Cardiac fibroblast (primary cell): Measurements from ENCODE around the gene PGC.

Experiments used
- DNase-seq, 2 donors: peaks; one replicate each; pipeline versions ENCODE4 v3.0.0 to v3.0.0-alpha.2; 2010; ENCODE audit warnings: low read depth in 2 of 2
- H3K4me3 ChIP-seq, 2 donors: replicated peaks in 1 of 2; 1 replicate in 1 of 2; 2 replicates in 1 of 2; pipeline ENCODE4 v1.5.1; 2011; ENCODE audit warnings: low read depth in 2 of 2, low read length in 2 of 2, mild to moderate bottlenecking in 2 of 2, moderate library complexity in 1 of 2
- TF ChIP-seq, protein P1 (sequence below): IDR thresholded peaks from one replicate; pipeline ENCODE4 v1.5.1; 2011; ENCODE audit warnings: low read depth, mild to moderate bottlenecking, low read length, inconsistent platforms

Gene PGC

GRCh38 chr6:41746107-41746506, 1.1 kb downstream of the PGC start:
- TF ChIP-seq, protein P1, sequence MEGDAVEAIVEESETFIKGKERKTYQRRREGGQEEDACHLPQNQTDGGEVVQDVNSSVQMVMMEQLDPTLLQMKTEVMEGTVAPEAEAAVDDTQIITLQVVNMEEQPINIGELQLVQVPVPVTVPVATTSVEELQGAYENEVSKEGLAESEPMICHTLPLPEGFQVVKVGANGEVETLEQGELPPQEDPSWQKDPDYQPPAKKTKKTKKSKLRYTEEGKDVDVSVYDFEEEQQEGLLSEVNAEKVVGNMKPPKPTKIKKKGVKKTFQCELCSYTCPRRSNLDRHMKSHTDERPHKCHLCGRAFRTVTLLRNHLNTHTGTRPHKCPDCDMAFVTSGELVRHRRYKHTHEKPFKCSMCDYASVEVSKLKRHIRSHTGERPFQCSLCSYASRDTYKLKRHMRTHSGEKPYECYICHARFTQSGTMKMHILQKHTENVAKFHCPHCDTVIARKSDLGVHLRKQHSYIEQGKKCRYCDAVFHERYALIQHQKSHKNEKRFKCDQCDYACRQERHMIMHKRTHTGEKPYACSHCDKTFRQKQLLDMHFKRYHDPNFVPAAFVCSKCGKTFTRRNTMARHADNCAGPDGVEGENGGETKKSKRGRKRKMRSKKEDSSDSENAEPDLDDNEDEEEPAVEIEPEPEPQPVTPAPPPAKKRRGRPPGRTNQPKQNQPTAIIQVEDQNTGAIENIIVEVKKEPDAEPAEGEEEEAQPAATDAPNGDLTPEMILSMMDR: no peak
- DNase-seq: no peak

GRCh38 chr6:41744236-41744787, 2.9 kb downstream of the PGC start:
- no peak for DNase-seq
- no peak overlapping the region for H3K4me3 ChIP-seq
- TF ChIP-seq, protein P1: no peak

More at GRCh38 chr6:41746107-41746506, 1.1 kb downstream of the PGC start:
- no peak overlapping the region for H3K4me3 ChIP-seq

DNA sequence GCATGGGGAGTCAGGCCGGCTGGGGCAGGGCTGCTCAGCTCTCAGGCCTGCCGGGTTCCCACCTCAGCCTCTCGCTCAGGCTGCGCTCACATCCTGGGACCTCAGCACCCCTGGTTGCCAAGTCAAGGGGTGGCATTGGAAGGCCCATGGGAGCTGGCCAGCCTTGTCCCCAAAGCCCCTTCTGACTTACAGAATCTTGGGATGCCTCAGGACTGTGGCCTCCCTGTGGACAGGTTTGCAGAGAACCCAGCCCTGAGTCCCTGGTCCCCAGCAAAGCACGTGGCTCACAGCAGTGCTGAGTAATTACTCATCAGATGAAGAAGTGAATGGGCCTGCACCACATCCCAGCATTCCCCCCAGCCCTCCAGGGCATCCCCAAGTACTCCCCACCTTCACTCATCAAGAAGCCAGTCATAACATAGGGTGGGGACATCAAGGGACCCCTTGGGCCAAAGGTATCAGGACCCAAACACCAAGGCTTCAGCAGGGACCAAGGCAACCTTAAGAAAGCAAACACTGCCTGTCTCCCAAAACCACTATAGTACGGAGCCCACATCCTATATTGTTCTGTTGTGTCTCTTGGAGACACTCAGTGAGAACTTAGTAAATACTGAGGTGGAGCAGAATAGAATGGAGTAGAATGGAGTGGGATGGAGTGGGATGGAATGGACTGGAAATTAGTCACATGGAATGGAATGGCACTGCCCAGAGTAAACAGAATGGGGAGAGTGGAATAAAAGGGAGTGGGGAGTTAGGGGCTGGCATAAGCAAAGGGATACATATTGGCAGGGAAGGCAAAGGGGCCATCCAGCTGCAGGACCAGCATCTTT, 3.6 kb downstream of the PGC start:
- TF ChIP-seq, protein P1: no peak
- H3K4me3 ChIP-seq: no peak overlapping the region
- DNase-seq: no peak

DNA sequence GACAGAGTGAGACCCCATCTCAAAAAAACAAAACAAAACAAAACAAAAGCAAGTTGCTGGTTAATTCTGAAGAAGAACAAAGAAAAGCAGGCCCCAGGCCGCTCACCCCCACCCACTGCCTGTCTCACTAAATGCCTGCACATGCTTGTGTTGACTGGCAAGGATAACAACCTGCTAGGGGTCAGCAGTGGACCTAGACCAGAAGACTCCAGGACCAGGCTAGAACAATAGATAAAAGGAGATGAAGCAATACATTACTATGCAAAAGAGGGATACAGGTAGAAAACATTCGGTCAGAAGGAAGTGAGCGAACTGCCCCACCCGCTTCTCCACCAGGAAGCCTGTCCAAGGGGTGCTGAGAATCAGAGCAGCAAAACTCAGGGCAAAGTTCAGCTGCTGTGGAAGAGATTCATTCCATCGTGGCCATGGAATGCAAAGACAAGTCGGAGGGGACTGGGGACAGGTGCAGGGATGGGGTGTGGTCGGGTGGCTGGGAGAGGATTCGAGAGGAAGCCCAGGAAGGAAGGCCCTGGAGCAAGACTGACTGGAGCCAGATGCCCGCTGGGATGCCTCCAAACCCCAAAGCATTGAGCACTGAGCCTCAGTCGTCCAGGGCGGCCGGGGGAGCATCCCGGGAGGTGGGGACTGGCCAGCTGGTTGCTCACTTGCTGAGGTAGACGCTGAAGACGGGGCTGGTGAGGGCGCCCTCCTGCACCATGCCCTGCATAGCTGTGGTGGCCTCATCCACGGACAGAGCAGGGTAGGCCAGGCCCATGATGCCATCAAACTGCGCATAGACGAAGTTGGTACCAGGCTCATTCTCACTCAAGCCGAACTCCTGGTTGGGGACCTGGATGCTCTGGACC, 5.3 kb downstream of the PGC start:
- TF ChIP-seq, protein P1: no peak
- DNase-seq: no peak
- no peak overlapping the region for H3K4me3 ChIP-seq

GRCh38 chr6:41740366-41741162, 6.6 kb downstream of the PGC start:
- TF ChIP-seq, protein P1: no peak

DNA sequence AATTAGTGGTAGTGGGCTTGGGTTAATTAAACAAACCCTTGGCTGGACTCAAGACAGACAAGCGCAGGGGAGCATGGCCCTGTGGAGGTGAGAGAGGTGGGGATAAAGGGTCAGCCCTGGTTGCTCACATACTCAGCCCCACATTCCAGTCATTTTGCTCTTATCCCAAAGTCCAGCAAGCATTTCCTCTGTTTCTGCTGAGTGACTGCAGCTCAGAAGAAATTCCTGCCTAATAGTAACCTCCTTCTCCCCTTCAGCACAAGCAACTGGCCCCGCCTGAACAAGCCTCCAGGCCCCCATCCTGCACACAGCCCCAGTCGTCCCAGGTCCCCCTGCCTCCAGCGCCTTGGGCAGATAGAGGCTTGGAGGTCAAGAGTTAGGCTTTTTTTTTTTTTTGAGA, 8.2 kb downstream of the PGC start:
- TF ChIP-seq, protein P1: no peak
- DNase-seq: peak in 1 of 2 donors; percentile 70

More at GRCh38 chr6:41740366-41741162, 6.6 kb downstream of the PGC start:
- H3K4me3 ChIP-seq: no peak overlapping the region
- no peak for DNase-seq

More for the DNA sequence above, 8.2 kb downstream of the PGC start:
- no peak overlapping the region for H3K4me3 ChIP-seq
